BLaER1 treated with 17β-estradiol and CSF1 and Interleukin-3, amounts not matched to agents 10 nM and 100 nM (cell line): Measurements from ENCODE around the gene DMC1.

ENCODE experiments used
- H3K27ac ChIP-seq, 11 experiments: shearing (Covaris generic); formaldehyde crosslinking; 2 replicates each; pipeline ENCODE4 v1.8.1; 2022
- H3K27me3 ChIP-seq, 11 experiments: shearing (Covaris generic); formaldehyde crosslinking; 2 replicates each; pipeline ENCODE4 v1.8.1; 2022
- H3K36me3 ChIP-seq, 11 experiments: shearing (Covaris generic); formaldehyde crosslinking; 2 replicates each; pipeline ENCODE4 v1.8.1; 2022
- H3K4me1 ChIP-seq, 10 experiments: shearing (Covaris generic); formaldehyde crosslinking; 2 replicates each; pipeline ENCODE4 v1.8.1; 2022
- H3K4me2 ChIP-seq, 11 experiments: shearing (Covaris generic); formaldehyde crosslinking; 2 replicates each; pipeline ENCODE4 v1.8.1; 2022
- H3K4me3 ChIP-seq, 10 experiments: shearing (Covaris generic); formaldehyde crosslinking; 2 replicates each; pipeline ENCODE4 v1.8.1; 2022
- H3K9ac ChIP-seq, 11 experiments: shearing (Covaris generic); formaldehyde crosslinking; 2 replicates each; pipeline ENCODE4 v1.8.1; 2022
- H3K9me3 ChIP-seq, 11 experiments: shearing (Covaris generic); formaldehyde crosslinking; replicated peaks in 1 of 11; 2 replicates each; pipeline ENCODE4 v1.8.1; 2022
- H4K20me1 ChIP-seq, 11 experiments: shearing (Covaris generic); formaldehyde crosslinking; 2 replicates each; pipeline ENCODE4 v1.8.1; 2022
- Cebpa-rat ChIP-seq, 11 experiments: shearing (Covaris generic); IDR thresholded peaks; 2 replicates each; pipeline ENCODE4 v1.8.1; 2022

The DMC1 gene

DNA sequence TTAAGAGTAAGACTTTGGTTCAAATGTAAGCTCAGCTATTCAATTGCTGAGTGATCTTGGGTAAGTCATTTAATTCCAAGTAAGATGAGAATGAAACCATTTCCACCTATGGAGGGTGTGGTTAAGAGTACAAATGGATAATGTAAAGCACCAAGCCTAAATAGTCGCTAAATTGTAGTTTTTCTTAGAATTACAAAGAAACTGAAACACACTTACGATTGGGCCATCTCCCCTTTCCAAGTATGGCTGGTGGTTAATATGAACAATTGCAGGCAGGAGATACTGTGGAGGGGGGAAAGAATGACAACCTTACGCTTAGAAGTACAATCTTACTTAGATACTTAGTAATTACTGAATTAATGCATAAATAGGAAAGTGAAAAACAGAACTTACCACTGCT, 72.1 kb downstream of the DMC1 start:
- H3K4me2 ChIP-seq, result no peak overlapping the region
- TF ChIP-seq Cebpa-rat (IDR thresholded peaks at IDR 0.05), result no peak
- no peak overlapping the region for H3K27ac ChIP-seq
- H3K36me3 ChIP-seq, result peaks cover 97 to 100% (median 100%) of the 10 kb centered on the region in 11 experiments
- H3K9ac ChIP-seq, result no peak overlapping the region
- H4K20me1 ChIP-seq, result peaks cover 96 to 100% (median 100%) of the 10 kb centered on the region in 11 experiments
- no peaks in the 10 kb centered on the region for H3K9me3 ChIP-seq
- H3K4me3 ChIP-seq, result no peak overlapping the region
- H3K27me3 ChIP-seq, result no peaks in the 10 kb centered on the region
- H3K4me1 ChIP-seq, result peaks cover 4 to 15% (median 11%) of the 10 kb centered on the region in 10 experiments

DNA sequence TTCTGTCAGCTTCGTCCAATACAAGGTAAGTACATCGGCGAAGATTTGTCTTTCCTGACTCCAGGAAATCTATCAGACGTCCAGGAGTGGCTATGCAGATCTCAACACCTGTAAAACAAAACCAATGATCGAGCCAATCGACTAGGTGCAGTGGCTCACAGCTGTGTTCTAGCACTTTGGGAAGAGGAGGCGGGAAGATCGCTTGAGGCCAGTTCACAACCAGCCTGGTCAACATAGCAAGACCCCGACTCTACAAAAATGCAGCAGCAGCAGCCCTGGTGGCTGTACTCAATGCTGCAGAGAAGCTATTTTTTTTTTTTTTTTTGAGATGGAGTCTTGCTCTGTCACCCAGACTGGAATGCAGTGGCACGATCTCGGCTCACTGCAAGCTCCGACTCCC, 75.0 kb downstream of the DMC1 start:
- Histone ChIP-seq H4K20me1 (peaks cover 88 to 100% (median 100%) of the 10 kb centered on the region in 11 experiments), H3K4me1 (no peaks in the 10 kb centered on the region), H3K27me3 (no peaks in the 10 kb centered on the region), H3K9me3 (no peaks in the 10 kb centered on the region), H3K4me3 (no peak overlapping the region), H3K36me3 (peaks cover 100% of the 10 kb centered on the region in 11 experiments), H3K9ac (no peak overlapping the region), H3K27ac (no peak overlapping the region), H3K4me2 (no peak overlapping the region)
- TF ChIP-seq Cebpa-rat (IDR thresholded peaks at IDR 0.05), result no peak

DNA sequence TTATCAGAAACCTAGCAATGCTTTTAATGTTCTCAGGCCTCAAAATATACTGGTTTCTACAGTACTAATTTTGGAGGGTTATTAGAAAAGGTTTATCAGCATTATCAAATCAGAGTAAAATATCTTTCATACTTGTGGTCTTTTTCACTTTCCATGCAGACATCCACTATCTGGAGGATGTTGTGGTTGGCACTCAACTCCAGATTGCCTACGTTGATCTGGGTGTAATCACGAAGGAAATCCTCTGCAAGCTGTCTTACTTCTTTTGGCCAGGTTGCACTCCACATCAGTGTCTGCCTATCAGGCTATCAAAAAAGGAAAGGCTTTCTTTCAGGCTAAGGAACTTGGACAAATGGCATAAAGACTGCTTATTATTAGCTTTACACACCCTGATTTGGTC, 75.5 kb downstream of the DMC1 start:
- Histone ChIP-seq H3K4me2 (no peak overlapping the region), H4K20me1 (peaks cover 88 to 100% (median 100%) of the 10 kb centered on the region in 11 experiments), H3K9me3 (no peaks in the 10 kb centered on the region), H3K27ac (no peak overlapping the region), H3K36me3 (peaks cover 100% of the 10 kb centered on the region in 11 experiments), H3K9ac (no peak overlapping the region; a peak in 1 of 22 replicates), H3K27me3 (no peaks in the 10 kb centered on the region), H3K4me1 (no peaks in the 10 kb centered on the region), H3K4me3 (no peak overlapping the region)
- TF ChIP-seq Cebpa-rat (IDR thresholded peaks at IDR 0.05), result no peak

DNA sequence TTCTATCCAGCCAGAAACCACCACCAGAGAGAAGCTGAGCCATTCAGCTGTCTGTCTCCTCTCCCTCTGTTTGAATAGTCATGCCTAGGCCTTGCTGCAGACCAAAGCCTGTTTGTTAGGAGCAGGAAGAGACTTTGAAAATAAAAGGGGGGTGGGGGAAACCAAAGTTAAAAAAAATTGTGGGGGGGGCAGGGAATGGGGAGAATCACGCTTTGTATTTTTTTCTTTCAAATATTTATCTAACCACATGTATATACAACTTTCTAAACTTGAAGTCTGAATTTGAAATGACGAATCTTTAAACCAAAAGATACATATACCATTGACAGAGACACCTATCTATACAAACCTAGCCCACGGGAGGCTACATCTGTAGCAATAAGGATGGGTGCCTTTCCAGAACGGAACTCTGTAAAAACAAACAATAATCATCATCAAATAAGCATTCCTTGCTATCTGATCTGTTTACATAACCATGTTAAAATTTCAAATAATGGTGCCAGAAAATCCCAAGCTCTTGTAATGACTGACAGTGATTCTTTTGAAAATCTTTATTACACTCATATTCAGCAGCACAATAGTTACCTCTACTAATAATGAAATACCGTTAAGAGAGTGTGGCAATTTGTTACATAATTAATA, 78.2 kb downstream of the DMC1 start:
- H3K9ac ChIP-seq, result no peak overlapping the region
- H4K20me1 ChIP-seq, result peaks cover 81 to 100% (median 100%) of the 10 kb centered on the region in 11 experiments
- H3K27ac ChIP-seq, result no peak overlapping the region
- no peaks in the 10 kb centered on the region for H3K9me3 ChIP-seq
- no peak overlapping the region for H3K4me3 ChIP-seq
- no peak overlapping the region for H3K4me2 ChIP-seq
- TF ChIP-seq Cebpa-rat (IDR thresholded peaks at IDR 0.05), result no peak
- H3K27me3 ChIP-seq, result no peaks in the 10 kb centered on the region
- H3K4me1 ChIP-seq, result no peaks in the 10 kb centered on the region
- peaks cover 100% of the 10 kb centered on the region in 11 experiments for H3K36me3 ChIP-seq

DNA sequence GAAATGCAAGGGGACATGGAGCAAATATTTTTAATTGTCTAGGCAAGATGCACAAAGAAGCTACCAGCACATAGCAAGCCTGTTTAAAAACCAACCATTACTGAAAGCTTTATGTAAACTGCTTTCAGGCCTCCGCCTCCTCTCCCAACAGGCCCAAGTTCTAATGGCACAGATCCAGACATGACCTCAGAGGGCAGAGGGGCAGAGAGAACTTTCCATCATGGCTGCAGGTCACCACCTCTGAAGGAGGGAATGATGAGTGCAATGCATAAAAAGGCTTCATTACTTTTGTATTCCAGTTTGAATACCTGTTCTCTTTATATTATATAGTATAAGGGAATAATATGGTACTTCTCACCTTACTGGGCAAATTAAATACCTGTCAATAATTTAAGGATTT, 79.1 kb downstream of the DMC1 start:
- peak overlapping the region in 3 of 11 experiments; percentile 25 to 60 (median 52); a peak in 3 of 22 replicates for H3K27ac ChIP-seq
- no peak overlapping the region for H3K4me2 ChIP-seq
- no peaks in the 10 kb centered on the region for H3K9me3 ChIP-seq
- peaks cover 100% of the 10 kb centered on the region in 11 experiments for H3K36me3 ChIP-seq
- H4K20me1 ChIP-seq, result peaks cover 81 to 100% (median 100%) of the 10 kb centered on the region in 11 experiments
- no peaks in the 10 kb centered on the region for H3K27me3 ChIP-seq
- no peak for TF ChIP-seq Cebpa-rat (IDR thresholded peaks at IDR 0.05)
- no peaks in the 10 kb centered on the region for H3K4me1 ChIP-seq
- no peak overlapping the region for H3K4me3 ChIP-seq
- H3K9ac ChIP-seq, result no peak overlapping the region

DNA sequence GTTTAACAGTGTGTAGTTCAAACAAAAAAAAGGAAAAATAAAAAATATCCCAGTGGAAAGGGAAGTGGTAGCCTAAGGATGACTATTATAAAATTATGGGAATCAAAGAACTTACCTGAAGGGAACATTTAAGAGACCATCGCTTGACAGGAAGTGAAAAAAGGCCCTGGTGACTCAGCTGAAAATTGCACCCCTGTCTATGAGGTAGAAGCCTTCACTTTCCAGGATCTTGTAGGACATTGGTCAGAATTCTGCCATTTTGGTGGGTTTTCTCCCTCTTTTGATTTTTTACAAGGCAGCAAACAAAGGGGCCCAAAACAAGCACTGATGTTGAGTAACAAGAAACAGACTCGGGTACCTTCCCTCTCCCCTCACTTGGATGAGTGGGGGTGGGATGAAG, 79.5 kb downstream of the DMC1 start:
- Histone ChIP-seq H3K9ac (no peak overlapping the region), H3K27me3 (no peaks in the 10 kb centered on the region), H3K4me3 (no peak overlapping the region), H3K4me1 (no peaks in the 10 kb centered on the region), H4K20me1 (peaks cover 80 to 100% (median 99%) of the 10 kb centered on the region in 11 experiments), H3K4me2 (no peak overlapping the region), H3K9me3 (no peaks in the 10 kb centered on the region), H3K27ac (peak overlapping the region in 3 of 11 experiments; percentile 25 to 60 (median 52); a peak in 6 of 22 replicates), H3K36me3 (peaks cover 100% of the 10 kb centered on the region in 11 experiments)
- no peak for TF ChIP-seq Cebpa-rat (IDR thresholded peaks at IDR 0.05)

DNA sequence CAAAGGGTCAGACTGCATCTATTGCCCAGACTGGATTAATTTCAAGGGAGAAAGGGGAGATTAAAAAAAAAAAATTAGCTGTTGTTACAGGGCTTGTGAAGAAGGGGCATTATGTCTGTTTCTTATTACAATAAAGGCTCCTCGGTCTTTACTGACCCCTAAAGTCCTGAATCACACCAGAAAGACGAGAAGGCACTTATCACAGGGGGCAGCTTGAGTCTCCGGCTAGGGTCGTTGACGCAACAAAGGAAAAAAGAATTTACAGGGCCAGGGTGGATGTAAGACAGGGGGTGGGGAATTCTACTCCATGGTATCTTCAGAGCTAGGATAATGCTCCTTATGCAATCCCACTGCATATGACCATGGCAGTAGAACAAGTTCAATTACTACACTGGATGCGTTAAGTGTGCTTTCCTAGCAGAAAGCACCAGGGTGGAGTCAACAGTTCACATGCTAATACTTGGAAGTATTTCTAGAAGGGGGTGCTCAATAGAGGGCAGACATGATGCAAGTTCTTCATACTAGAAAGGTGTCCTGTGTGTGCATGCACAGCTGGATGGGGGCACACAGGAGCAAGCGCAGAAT, 80.3 kb downstream of the DMC1 start:
- H3K36me3 ChIP-seq, result peaks cover 98 to 100% (median 99%) of the 10 kb centered on the region in 11 experiments
- H3K4me1 ChIP-seq, result no peaks in the 10 kb centered on the region
- peak overlapping the region in 1 of 11 experiments; percentile 60; a peak in 2 of 22 replicates for H3K27ac ChIP-seq
- peaks cover 78 to 99% (median 96%) of the 10 kb centered on the region in 11 experiments for H4K20me1 ChIP-seq
- H3K27me3 ChIP-seq, result no peaks in the 10 kb centered on the region
- no peak overlapping the region for H3K9ac ChIP-seq
- H3K9me3 ChIP-seq, result no peaks in the 10 kb centered on the region
- TF ChIP-seq Cebpa-rat (IDR thresholded peaks at IDR 0.05), result no peak
- H3K4me3 ChIP-seq, result no peak overlapping the region
- H3K4me2 ChIP-seq, result no peak overlapping the region

DNA sequence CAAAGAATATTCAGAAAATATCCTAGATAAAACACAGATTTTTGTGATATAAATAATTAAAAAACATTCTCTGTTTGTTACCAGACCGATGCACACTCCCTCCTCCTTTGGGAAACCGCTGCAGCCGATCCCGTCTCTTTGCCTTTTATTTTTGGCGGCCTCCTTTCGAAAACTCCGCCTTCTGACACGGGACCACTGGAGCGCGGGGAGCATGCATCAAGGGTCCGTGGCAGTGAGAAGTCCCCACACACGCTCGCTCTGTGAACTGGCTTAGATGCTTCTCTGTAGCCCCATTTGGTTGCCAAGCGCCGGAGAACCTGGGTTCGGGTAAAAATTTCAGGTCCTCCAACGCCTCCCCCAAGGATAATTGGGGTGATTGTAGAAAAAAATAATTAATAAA, 80.8 kb downstream of the DMC1 start:
- Histone ChIP-seq H3K4me1 (no peaks in the 10 kb centered on the region), H3K9me3 (no peaks in the 10 kb centered on the region), H3K9ac (no peak overlapping the region), H4K20me1 (peaks cover 78 to 99% (median 96%) of the 10 kb centered on the region in 11 experiments), H3K4me2 (no peak overlapping the region), H3K36me3 (peaks cover 98 to 100% (median 99%) of the 10 kb centered on the region in 11 experiments), H3K27me3 (no peaks in the 10 kb centered on the region), H3K4me3 (no peak overlapping the region), H3K27ac (no peak overlapping the region)
- TF ChIP-seq Cebpa-rat (IDR thresholded peaks at IDR 0.05), result no peak

DNA sequence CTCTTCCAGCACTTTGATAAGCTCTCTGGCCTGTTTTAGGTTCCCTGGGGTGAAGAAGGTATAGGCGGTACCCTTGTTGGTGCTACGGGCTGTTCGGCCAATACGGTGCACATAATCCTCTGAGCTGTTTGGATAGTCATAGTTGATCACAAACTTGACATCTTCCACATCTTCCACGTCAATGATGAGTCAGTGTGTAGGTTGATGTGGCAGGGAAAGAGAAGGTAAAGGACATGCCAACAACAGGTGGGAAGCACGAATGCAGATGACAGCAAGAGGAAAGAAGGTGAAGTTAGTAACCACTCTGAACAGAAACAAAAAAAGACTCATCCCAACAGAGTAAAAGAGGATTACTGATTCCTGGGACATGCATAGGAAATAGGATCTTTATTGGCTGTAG, 82.0 kb downstream of the DMC1 start:
- no peaks in the 10 kb centered on the region for H3K9me3 ChIP-seq
- no peaks in the 10 kb centered on the region for H3K27me3 ChIP-seq
- no peak overlapping the region for H3K27ac ChIP-seq
- H3K9ac ChIP-seq, result no peak overlapping the region
- no peak for TF ChIP-seq Cebpa-rat (IDR thresholded peaks at IDR 0.05)
- no peaks in the 10 kb centered on the region for H3K4me1 ChIP-seq
- H3K4me2 ChIP-seq, result no peak overlapping the region
- peaks cover 98 to 100% (median 99%) of the 10 kb centered on the region in 11 experiments for H3K36me3 ChIP-seq
- H4K20me1 ChIP-seq, result peaks cover 75 to 99% (median 96%) of the 10 kb centered on the region in 11 experiments
- no peak overlapping the region for H3K4me3 ChIP-seq
